Stomach (tissue), 4 donors: ENCODE results near the gene NLRP4.
"Not testable (repeated sequence)": the region's sequence is repeated elsewhere in the genome, so short reads cannot be mapped to it uniquely, and the experiment has no call there.

Experiments used
- CTCF ChIP-seq, 7 experiments: fragments of 450-650 bp in 4 of 7; fragments of 200-600 bp in 3 of 7; sonication (generic) in 3 of 7; IDR thresholded peaks; one replicate each; pipeline ENCODE4 v1.5.1; 2016 to 2019; ENCODE audit warnings: antibody characterized with exemption in 7 of 7, control low read depth in 2 of 7, mild to moderate bottlenecking in 1 of 7
- POLR2A ChIP-seq, 4 donors: fragments of 450-650 bp; IDR thresholded peaks; one replicate each; pipeline ENCODE4 v1.6.1; 2016; ENCODE audit warnings: antibody characterized with exemption in 4 of 4, control low read depth in 2 of 4, mild to moderate bottlenecking in 1 of 4, moderate library complexity in 1 of 4

- TF ChIP-seq POLR2A, CTCF (IDR thresholded peaks at IDR 0.05): not testable (repeated sequence)
Observed at GRCh38 chr19:55929258-55929657, 92.9 kb downstream of the NLRP4 start.
